ENCODE results near the gene OR10J4. TPM values are rescaled to one million over a fixed set of nuclear protein-coding genes. Genes with fewer than 3 reads are reported as not detected.

Gene OR10J4
- total RNA-seq, 1 donor from 2014 or later = not detected

DNA sequence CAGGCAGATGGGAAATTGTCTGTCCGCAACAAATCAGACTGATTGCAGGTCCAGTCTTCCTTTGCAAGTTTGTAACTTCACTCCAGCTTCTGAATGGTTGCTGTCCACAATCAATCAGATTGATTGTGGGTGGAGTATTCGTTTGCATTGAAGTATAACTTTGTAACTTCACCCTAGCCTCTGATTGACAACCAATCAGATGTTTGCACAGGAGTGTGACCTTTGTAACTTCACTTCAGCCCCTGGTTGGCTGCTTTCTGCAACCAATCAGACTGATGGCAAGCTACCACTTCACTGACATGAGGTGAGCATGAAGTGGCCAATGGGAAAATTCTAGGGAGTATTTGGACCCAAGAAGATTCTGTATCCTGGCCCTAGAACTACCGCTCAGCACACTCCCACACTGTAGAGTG lies 33.2 kb downstream of the OR10J4 start:
- no peak for TF ChIP-seq CTCF (IDR thresholded peaks at IDR 0.05)
- H3K36me3 Mint-ChIP-seq (ENCODE audit: low read depth) = peaks cover 3% of the 10 kb centered on the region
- H3K27me3 Mint-ChIP-seq (ENCODE audit: low read depth) = peaks cover 5% of the 10 kb centered on the region
- no peak overlapping the region for H3K4me3 Mint-ChIP-seq (ENCODE audit: unreplicated experiment)
- no peak for DNase-seq (ENCODE audit: low spot score)
- no peak overlapping the region for H3K27ac Mint-ChIP-seq (ENCODE audit: unreplicated experiment)
- H3K4me1 Mint-ChIP-seq (ENCODE audit: low read depth) = no peaks in the 10 kb centered on the region
- peaks cover 32% of the 10 kb centered on the region for H3K9me3 Mint-ChIP-seq (ENCODE audit: low read depth)

DNA sequence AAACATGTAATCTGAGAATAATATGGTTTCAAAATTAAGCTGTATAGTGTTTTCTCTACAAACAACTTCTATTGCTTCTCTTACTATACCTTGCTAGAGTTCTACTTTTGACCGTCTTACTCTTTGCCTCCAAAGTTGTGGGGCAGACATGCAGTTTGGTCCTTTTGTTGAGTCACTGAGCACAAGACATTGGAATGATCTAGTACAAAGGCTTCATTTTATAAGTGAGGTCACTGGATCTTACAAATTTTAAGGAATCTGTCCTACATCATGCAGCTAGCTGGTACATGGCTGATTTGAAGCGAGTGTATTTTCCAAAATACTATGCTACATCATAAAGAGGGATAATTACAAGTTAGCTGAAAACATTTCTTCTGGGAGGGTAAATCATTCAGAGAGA lies 36.3 kb downstream of the OR10J4 start:
- H3K36me3 Mint-ChIP-seq (ENCODE audit: low read depth) = no peaks in the 10 kb centered on the region
- no peak for TF ChIP-seq CTCF (IDR thresholded peaks at IDR 0.05)
- H3K27ac Mint-ChIP-seq (ENCODE audit: unreplicated experiment) = no peak overlapping the region
- H3K4me1 Mint-ChIP-seq (ENCODE audit: low read depth) = no peaks in the 10 kb centered on the region
- H3K27me3 Mint-ChIP-seq (ENCODE audit: low read depth) = peaks cover 7% of the 10 kb centered on the region
- H3K9me3 Mint-ChIP-seq (ENCODE audit: low read depth) = peaks cover 7% of the 10 kb centered on the region
- no peak overlapping the region for H3K4me3 Mint-ChIP-seq (ENCODE audit: unreplicated experiment)
- DNase-seq (ENCODE audit: low spot score) = no peak

- Mint-ChIP-seq H3K4me3 (ENCODE audit: unreplicated experiment) (no peak overlapping the region), H3K4me1 (ENCODE audit: low read depth) (no peaks in the 10 kb centered on the region), H3K36me3 (ENCODE audit: low read depth) (no peaks in the 10 kb centered on the region), H3K27ac (ENCODE audit: unreplicated experiment) (peak overlapping the region; percentile 8), H3K27me3 (ENCODE audit: low read depth) (peaks cover 7% of the 10 kb centered on the region), H3K9me3 (ENCODE audit: low read depth) (peaks cover 2% of the 10 kb centered on the region)
- no peak for DNase-seq (ENCODE audit: low spot score)
- no peak for TF ChIP-seq CTCF (IDR thresholded peaks at IDR 0.05)
These were observed 38.0 kb downstream of the OR10J4 start for GRCh38 chr1:159469921-159470533.

DNA sequence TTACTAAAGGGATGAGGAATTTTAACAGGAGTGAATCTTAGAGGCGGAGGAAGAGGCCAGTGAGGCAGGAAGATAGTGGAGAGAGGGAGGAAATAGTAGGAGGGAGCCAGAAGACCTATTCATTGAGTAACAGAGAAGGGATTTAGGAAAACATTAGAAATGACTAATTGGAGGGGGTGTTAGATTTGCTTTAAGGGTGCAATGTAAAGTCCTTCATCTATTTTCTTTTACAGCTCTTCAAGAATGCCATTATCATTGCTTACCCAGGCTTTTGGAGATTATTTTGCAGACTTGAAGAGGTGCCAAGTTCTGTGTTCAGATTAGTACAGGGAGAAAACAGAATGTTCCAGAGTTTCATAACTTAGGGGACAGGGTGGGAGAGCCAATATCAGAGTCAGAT lies 41.3 kb downstream of the OR10J4 start:
- Mint-ChIP-seq H3K36me3 (ENCODE audit: low read depth) (no peaks in the 10 kb centered on the region), H3K4me3 (ENCODE audit: unreplicated experiment) (no peak overlapping the region), H3K27ac (ENCODE audit: unreplicated experiment) (no peak overlapping the region)

DNA sequence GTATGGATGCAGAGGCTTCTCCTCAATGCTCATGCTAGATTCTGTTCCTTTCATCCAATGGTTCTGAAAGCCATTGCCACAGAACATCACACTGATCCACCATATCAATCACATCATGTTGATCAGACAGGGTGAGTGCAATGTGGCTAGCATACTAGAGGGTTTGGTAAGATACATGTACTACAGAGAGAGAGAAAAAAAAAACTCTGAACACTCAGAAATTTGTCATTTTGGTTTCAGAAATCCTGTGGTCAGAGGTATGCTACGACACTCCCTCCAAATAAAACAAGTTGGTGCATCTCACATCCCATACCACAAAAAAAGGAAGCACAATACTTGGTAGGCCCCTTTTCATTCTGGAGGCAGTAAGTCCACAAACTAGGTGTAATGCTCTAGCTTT lies 42.9 kb downstream of the OR10J4 start:
- TF ChIP-seq CTCF (IDR thresholded peaks at IDR 0.05) = no peak
- Mint-ChIP-seq H3K4me3 (ENCODE audit: unreplicated experiment) (no peak overlapping the region), H3K27me3 (ENCODE audit: low read depth) (peaks cover 2% of the 10 kb centered on the region), H3K27ac (ENCODE audit: unreplicated experiment) (no peak overlapping the region), H3K9me3 (ENCODE audit: low read depth) (no peaks in the 10 kb centered on the region), H3K4me1 (ENCODE audit: low read depth) (no peaks in the 10 kb centered on the region), H3K36me3 (ENCODE audit: low read depth) (no peaks in the 10 kb centered on the region)
- no peak for DNase-seq (ENCODE audit: low spot score)

More for the DNA sequence above, 41.3 kb downstream of the OR10J4 start:
- no peaks in the 10 kb centered on the region for H3K9me3 Mint-ChIP-seq (ENCODE audit: low read depth)
- peaks cover 2% of the 10 kb centered on the region for H3K27me3 Mint-ChIP-seq (ENCODE audit: low read depth)
- no peaks in the 10 kb centered on the region for H3K4me1 Mint-ChIP-seq (ENCODE audit: low read depth)
- TF ChIP-seq CTCF (IDR thresholded peaks at IDR 0.05) = no peak
- no peak for DNase-seq (ENCODE audit: low spot score)

Other genes starting within 250 kb of the OR10J4 start
- not detected in 3 replicates for gene ACKR1, start 227.3 kb upstream of the OR10J4 start, total RNA-seq
- gene FCER1A, start 129.9 kb upstream of the OR10J4 start, total RNA-seq = not detected in 3 replicates
- gene OR10J1, start 7.5 kb downstream of the OR10J4 start, total RNA-seq = not detected in 3 replicates
- gene OR10J5, start 103.8 kb downstream of the OR10J4 start, total RNA-seq = not detected in 3 replicates
- gene APCS, start 155.6 kb downstream of the OR10J4 start, total RNA-seq = not detected in 3 replicates